ENCODE data around the gene GALNT2. TPM values are rescaled to one million over a fixed set of nuclear protein-coding genes. Genes with fewer than 3 reads are reported as not detected.

Gene GALNT2
- total and polyA plus RNA-seq, 10 of the 15 experiments (the other 5 are each of a cell fraction or from before 2014, with no cell fraction given) = 0.52 to 27.7 (median 16.3) TPM

DNA sequence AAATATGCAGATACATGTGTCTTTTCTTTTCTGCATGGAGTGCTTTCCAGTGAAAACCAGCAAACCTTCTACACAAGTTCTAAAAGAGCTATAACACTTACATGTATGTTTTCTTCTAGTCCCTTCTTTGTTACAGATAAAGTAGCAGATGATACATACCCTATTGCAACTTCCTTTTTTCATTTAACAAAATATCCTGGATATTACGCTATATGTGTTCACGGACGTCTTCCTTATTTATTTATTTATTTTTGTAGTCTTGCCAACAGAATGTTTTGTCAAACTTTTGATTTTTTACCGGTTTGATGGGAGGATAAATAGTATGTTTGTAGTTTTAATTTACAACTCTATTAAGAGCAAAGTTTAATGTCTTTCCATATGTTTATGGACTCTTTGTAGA lies 5.2 kb upstream of the GALNT2 start:
- H3K4me2 ChIP-seq (ENCODE audit: control insufficient read depth, insufficient read depth) = no peak overlapping the region
- RAD21 ChIA-PET (ENCODE audit: unreplicated experiment) = no interaction called here
- TF ChIP-seq KLF5 (IDR thresholded peaks at IDR 0.05; ENCODE audit: partially characterized antibody) (no peak), IKZF2 (IDR thresholded peaks at IDR 0.05) (no peak), EGR1 (IDR thresholded peaks at IDR 0.05; ENCODE audit: borderline replicate concordance in 1 of 2, low read depth in 2 of 2, low read length in 2 of 2) (no peak), SREBF2 (IDR thresholded peaks at IDR 0.05; ENCODE audit: low read length) (no peak), NFYA (IDR thresholded peaks at IDR 0.05; ENCODE audit: borderline replicate concordance, low read depth, low read length) (no peak)
- no peak for DNase-seq (ENCODE audit: low read depth, low spot score)
- 93% methylated on average over 4 of the region's 4 CpGs for WGBS (ENCODE audit: insufficient coverage, insufficient replicate concordance, low lambda C conversion rate, missing lambda C conversion rate)
- intact Hi-C loops (cut with micrococcal nuclease; ENCODE audit: unreplicated experiment) (no loop called here), in situ Hi-C loops (cut with MboI) (no loop called here)
- no TSS peak for BruUV-seq (replicated peaks)
- H3K4me1 ChIP-seq (ENCODE audit: control insufficient read depth, insufficient read depth, low read length) = no peaks in the 10 kb centered on the region
- no peak for ATAC-seq
- no peaks in the 10 kb centered on the region; the same call in none of the 3 replicates for H3K9me3 ChIP-seq (replicated peaks; ENCODE audit: control insufficient read depth, insufficient read depth, low read length)
- H3K79me2 ChIP-seq (ENCODE audit: control insufficient read depth, insufficient read depth, low read length) = no peaks in the 10 kb centered on the region
- H3K27ac ChIP-seq (ENCODE audit: control insufficient read depth, insufficient read depth) = no peak overlapping the region
- H3K27me3 ChIP-seq (replicated peaks in 1 of 2; ENCODE audit: control insufficient read depth in 2 of 2, insufficient read depth in 2 of 2, low read length in 1 of 2) = peaks cover 0 to 1% of the 10 kb centered on the region in 2 experiments; a peak in 2 of 4 replicates
- no peaks in the 10 kb centered on the region for H4K20me1 ChIP-seq (ENCODE audit: control insufficient read depth, insufficient read depth)
- H3K4me3 ChIP-seq = no peak overlapping the region
- FAIRE-seq = no peak
- no peaks in the 10 kb centered on the region for H3K36me3 ChIP-seq (ENCODE audit: control insufficient read depth in 2 of 2, insufficient read depth in 2 of 2, low read length in 1 of 2)
- H2AFZ ChIP-seq (ENCODE audit: control insufficient read depth, low read depth, low read length) = no peak overlapping the region
- CTCF ChIA-PET = no interaction called here
- SMC1A ChIA-PET (ENCODE audit: uncharacterized antibody, unreplicated experiment) = interaction anchor here (0.8 to 1.0 kb wide), 2 partner anchors 17 to 71 kb away, joined by 3 read pairs; no protein-coding TSS in a partner anchor
- POLR2A ChIA-PET = interaction anchor here (0.8 kb wide), 1 partner anchor 12 kb away, joined by 3 read pairs; no protein-coding TSS in a partner anchor
- H3K9ac ChIP-seq (ENCODE audit: control insufficient read depth, insufficient read depth, low read length) = no peak overlapping the region

- Histone ChIP-seq H3K4me3 (no peak overlapping the region), H3K9me3 (replicated peaks; ENCODE audit: control insufficient read depth, insufficient read depth, low read length) (no peaks in the 10 kb centered on the region; the same call in none of the 3 replicates), H4K20me1 (ENCODE audit: control insufficient read depth, insufficient read depth) (no peaks in the 10 kb centered on the region), H3K4me2 (ENCODE audit: control insufficient read depth, insufficient read depth) (no peak overlapping the region), H3K79me2 (ENCODE audit: control insufficient read depth, insufficient read depth, low read length) (no peaks in the 10 kb centered on the region; the same call in 1 of the 2 replicates), H3K4me1 (ENCODE audit: control insufficient read depth, insufficient read depth, low read length) (no peaks in the 10 kb centered on the region), H3K27me3 (replicated peaks in 1 of 2; ENCODE audit: control insufficient read depth in 2 of 2, insufficient read depth in 2 of 2, low read length in 1 of 2) (no peaks in the 10 kb centered on the region; a peak in 1 of 4 replicates), H3K36me3 (ENCODE audit: control insufficient read depth in 2 of 2, insufficient read depth in 2 of 2, low read length in 1 of 2) (no peaks in the 10 kb centered on the region), H3K27ac (ENCODE audit: control insufficient read depth, insufficient read depth) (no peak overlapping the region), H3K9ac (ENCODE audit: control insufficient read depth, insufficient read depth, low read length) (no peak overlapping the region), H2AFZ (ENCODE audit: control insufficient read depth, low read depth, low read length) (no peak overlapping the region)
- intact Hi-C loops (cut with micrococcal nuclease; ENCODE audit: unreplicated experiment) (no loop called here), in situ Hi-C loops (cut with MboI) (no loop called here)
- ATAC-seq (no peak), DNase-seq (ENCODE audit: low read depth, low spot score) (no peak), FAIRE-seq (no peak)
- WGBS (ENCODE audit: insufficient coverage, insufficient replicate concordance, low lambda C conversion rate, missing lambda C conversion rate) = 59% methylated on average over 4 of the region's 4 CpGs
- ChIA-PET SMC1A (ENCODE audit: uncharacterized antibody, unreplicated experiment) (no interaction called here), POLR2A (no interaction called here), RAD21 (ENCODE audit: unreplicated experiment) (no interaction called here), CTCF (no interaction called here)
- TF ChIP-seq RB1 (IDR thresholded peaks at IDR 0.05; ENCODE audit: borderline replicate concordance) (no peak), HCFC1 (IDR thresholded peaks at IDR 0.05; ENCODE audit: low read length) (no peak), RAD21 (IDR thresholded peaks at IDR 0.05; ENCODE audit: insufficient read depth, low read depth, low read length) (no peak)
- no TSS peak for BruUV-seq (replicated peaks)
These were observed 4.5 kb upstream of the GALNT2 start for GRCh38 chr1:230062521-230062920.
